GM23338 (cell line): ENCODE results near the gene C2CD5.

Experiments
- CREB1 ChIP-seq: fragments of 250-450 bp; sonication (Bioruptor Pico); IDR thresholded peaks from 2 replicates; pipeline ENCODE4 v1.5.0; 2020; ENCODE audit warnings: low read depth, mild to moderate bottlenecking, moderate library complexity
- CTCF ChIP-seq, 2 experiments: fragments of 200-600 bp in 1 of 2; sonication (generic) in 1 of 2; conservative IDR thresholded peaks; 2 replicates each; pipeline versions ENCODE4 v1.5.1 to v1.6.1; 2016 to 2017; ENCODE audit warnings: antibody characterized with exemption in 2 of 2, low read depth in 2 of 2, mild to moderate bottlenecking in 2 of 2, moderate library complexity in 1 of 2
- EZH2 ChIP-seq: fragments of 200-600 bp; sonication (generic); IDR thresholded peaks from one replicate; pipeline ENCODE4 v1.8.0; 2017; ENCODE audit warnings: antibody characterized with exemption, mild to moderate bottlenecking, low read depth; ENCODE audit not compliant: unreplicated experiment
- EZH2phosphoT487 ChIP-seq: fragments of 200-600 bp; sonication (generic); IDR thresholded peaks from one replicate; pipeline ENCODE4 v1.8.1; 2018; ENCODE audit warnings: antibody characterized with exemption; ENCODE audit not compliant: unreplicated experiment
- JUNB ChIP-seq: IDR thresholded peaks from one replicate; pipeline ENCODE4 v1.6.1; 2016; ENCODE audit warnings: antibody characterized with exemption; ENCODE audit not compliant: unreplicated experiment
- NANOG ChIP-seq: IDR thresholded peaks from 2 replicates; pipeline ENCODE4 v1.6.1; 2016; ENCODE audit warnings: antibody characterized with exemption, borderline replicate concordance
- POLR2AphosphoS5 ChIP-seq: IDR thresholded peaks from 2 replicates; pipeline ENCODE4 v1.6.1; 2016; ENCODE audit warnings: antibody characterized with exemption, low read depth
- STAT1 ChIP-seq: IDR thresholded peaks from one replicate; pipeline ENCODE4 v1.6.1; 2016; ENCODE audit warnings: antibody characterized with exemption; ENCODE audit not compliant: unreplicated experiment
- ZNF114 ChIP-seq: fragments of 250-450 bp; sonication (Bioruptor Pico); IDR thresholded peaks from 2 replicates; pipeline ENCODE4 v1.5.0; 2020; ENCODE audit warnings: mild to moderate bottlenecking, moderate library complexity
- ZNF331 ChIP-seq: fragments of 250-450 bp; sonication (Bioruptor Pico); IDR thresholded peaks from 2 replicates; pipeline ENCODE4 v1.5.0; 2020; ENCODE audit warnings: low read depth, mild to moderate bottlenecking, moderate library complexity
- TF ChIP-seq, protein P1 (sequence below): IDR thresholded peaks from one replicate; pipeline ENCODE4 v1.6.1; 2018; ENCODE audit warnings: antibody characterized with exemption; ENCODE audit not compliant: unreplicated experiment
- TF ChIP-seq, protein P2 (sequence below): IDR thresholded peaks from 2 replicates; pipeline ENCODE4 v1.6.1; 2016; ENCODE audit warnings: antibody characterized with exemption
- TF ChIP-seq, protein P3 (sequence below): fragments of 250-450 bp; sonication (Bioruptor Pico); IDR thresholded peaks from 2 replicates; pipeline ENCODE4 v1.5.0; 2020; ENCODE audit warnings: mild to moderate bottlenecking, moderate library complexity

GRCh38 chr12:22535478-22535877 is 8.9 kb downstream of the C2CD5 start:
- TF ChIP-seq CTCF (conservative IDR thresholded peaks at IDR 0.05; ENCODE audit: low read depth in 2 of 2) (no peak), STAT1 (no peak), ZNF331 (CRISPR knock-in tag) (no peak), POLR2AphosphoS5 (no peak), JUNB (no peak), EZH2phosphoT487 (no peak), EZH2 (no peak), CREB1 (CRISPR knock-in tag) (no peak), ZNF114 (no peak), NANOG (no peak)
- TF ChIP-seq, protein P1, sequence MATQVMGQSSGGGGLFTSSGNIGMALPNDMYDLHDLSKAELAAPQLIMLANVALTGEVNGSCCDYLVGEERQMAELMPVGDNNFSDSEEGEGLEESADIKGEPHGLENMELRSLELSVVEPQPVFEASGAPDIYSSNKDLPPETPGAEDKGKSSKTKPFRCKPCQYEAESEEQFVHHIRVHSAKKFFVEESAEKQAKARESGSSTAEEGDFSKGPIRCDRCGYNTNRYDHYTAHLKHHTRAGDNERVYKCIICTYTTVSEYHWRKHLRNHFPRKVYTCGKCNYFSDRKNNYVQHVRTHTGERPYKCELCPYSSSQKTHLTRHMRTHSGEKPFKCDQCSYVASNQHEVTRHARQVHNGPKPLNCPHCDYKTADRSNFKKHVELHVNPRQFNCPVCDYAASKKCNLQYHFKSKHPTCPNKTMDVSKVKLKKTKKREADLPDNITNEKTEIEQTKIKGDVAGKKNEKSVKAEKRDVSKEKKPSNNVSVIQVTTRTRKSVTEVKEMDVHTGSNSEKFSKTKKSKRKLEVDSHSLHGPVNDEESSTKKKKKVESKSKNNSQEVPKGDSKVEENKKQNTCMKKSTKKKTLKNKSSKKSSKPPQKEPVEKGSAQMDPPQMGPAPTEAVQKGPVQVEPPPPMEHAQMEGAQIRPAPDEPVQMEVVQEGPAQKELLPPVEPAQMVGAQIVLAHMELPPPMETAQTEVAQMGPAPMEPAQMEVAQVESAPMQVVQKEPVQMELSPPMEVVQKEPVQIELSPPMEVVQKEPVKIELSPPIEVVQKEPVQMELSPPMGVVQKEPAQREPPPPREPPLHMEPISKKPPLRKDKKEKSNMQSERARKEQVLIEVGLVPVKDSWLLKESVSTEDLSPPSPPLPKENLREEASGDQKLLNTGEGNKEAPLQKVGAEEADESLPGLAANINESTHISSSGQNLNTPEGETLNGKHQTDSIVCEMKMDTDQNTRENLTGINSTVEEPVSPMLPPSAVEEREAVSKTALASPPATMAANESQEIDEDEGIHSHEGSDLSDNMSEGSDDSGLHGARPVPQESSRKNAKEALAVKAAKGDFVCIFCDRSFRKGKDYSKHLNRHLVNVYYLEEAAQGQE, result no peak
- TF ChIP-seq, protein P2, sequence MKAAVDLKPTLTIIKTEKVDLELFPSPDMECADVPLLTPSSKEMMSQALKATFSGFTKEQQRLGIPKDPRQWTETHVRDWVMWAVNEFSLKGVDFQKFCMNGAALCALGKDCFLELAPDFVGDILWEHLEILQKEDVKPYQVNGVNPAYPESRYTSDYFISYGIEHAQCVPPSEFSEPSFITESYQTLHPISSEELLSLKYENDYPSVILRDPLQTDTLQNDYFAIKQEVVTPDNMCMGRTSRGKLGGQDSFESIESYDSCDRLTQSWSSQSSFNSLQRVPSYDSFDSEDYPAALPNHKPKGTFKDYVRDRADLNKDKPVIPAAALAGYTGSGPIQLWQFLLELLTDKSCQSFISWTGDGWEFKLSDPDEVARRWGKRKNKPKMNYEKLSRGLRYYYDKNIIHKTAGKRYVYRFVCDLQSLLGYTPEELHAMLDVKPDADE, result no peak
- TF ChIP-seq, protein P3, sequence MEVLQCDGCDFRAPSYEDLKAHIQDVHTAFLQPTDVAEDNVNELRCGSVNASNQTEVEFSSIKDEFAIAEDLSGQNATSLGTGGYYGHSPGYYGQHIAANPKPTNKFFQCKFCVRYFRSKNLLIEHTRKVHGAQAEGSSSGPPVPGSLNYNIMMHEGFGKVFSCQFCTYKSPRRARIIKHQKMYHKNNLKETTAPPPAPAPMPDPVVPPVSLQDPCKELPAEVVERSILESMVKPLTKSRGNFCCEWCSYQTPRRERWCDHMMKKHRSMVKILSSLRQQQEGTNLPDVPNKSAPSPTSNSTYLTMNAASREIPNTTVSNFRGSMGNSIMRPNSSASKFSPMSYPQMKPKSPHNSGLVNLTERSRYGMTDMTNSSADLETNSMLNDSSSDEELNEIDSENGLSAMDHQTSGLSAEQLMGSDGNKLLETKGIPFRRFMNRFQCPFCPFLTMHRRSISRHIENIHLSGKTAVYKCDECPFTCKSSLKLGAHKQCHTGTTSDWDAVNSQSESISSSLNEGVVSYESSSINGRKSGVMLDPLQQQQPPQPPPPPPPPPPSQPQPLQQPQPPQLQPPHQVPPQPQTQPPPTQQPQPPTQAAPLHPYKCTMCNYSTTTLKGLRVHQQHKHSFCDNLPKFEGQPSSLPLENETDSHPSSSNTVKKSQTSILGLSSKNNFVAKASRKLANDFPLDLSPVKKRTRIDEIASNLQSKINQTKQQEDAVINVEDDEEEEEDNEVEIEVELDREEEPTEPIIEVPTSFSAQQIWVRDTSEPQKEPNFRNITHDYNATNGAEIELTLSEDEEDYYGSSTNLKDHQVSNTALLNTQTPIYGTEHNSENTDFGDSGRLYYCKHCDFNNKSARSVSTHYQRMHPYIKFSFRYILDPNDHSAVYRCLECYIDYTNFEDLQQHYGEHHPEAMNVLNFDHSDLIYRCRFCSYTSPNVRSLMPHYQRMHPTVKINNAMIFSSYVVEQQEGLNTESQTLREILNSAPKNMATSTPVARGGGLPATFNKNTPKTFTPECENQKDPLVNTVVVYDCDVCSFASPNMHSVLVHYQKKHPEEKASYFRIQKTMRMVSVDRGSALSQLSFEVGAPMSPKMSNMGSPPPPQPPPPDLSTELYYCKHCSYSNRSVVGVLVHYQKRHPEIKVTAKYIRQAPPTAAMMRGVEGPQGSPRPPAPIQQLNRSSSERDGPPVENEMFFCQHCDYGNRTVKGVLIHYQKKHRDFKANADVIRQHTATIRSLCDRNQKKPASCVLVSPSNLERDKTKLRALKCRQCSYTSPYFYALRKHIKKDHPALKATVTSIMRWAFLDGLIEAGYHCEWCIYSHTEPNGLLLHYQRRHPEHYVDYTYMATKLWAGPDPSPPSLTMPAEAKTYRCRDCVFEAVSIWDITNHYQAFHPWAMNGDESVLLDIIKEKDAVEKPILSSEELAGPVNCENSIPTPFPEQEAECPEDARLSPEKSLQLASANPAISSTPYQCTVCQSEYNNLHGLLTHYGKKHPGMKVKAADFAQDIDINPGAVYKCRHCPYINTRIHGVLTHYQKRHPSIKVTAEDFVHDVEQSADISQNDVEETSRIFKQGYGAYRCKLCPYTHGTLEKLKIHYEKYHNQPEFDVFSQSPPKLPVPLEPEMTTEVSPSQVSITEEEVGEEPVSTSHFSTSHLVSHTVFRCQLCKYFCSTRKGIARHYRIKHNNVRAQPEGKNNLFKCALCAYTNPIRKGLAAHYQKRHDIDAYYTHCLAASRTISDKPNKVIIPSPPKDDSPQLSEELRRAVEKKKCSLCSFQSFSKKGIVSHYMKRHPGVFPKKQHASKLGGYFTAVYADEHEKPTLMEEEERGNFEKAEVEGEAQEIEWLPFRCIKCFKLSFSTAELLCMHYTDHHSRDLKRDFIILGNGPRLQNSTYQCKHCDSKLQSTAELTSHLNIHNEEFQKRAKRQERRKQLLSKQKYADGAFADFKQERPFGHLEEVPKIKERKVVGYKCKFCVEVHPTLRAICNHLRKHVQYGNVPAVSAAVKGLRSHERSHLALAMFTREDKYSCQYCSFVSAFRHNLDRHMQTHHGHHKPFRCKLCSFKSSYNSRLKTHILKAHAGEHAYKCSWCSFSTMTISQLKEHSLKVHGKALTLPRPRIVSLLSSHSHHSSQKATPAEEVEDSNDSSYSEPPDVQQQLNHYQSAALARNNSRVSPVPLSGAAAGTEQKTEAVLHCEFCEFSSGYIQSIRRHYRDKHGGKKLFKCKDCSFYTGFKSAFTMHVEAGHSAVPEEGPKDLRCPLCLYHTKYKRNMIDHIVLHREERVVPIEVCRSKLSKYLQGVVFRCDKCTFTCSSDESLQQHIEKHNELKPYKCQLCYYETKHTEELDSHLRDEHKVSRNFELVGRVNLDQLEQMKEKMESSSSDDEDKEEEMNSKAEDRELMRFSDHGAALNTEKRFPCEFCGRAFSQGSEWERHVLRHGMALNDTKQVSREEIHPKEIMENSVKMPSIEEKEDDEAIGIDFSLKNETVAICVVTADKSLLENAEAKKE (CRISPR knock-in tag), result no peak
